NT2/D1 (cell line): Measurements from ENCODE around the gene DPM2.

Source experiments
- YY1 ChIP-seq: IDR thresholded peaks from 2 replicates; pipeline ENCODE4 v1.6.1; 2011; ENCODE audit not compliant: insufficient read length, insufficient read depth
- ZNF274 ChIP-seq: IDR thresholded peaks from 2 replicates; pipeline ENCODE4 v1.6.1; 2011; ENCODE audit warnings: mild to moderate bottlenecking, low read depth, low read length

GRCh38 chr9:127895811-127896210 is 41.8 kb downstream of the DPM2 start:
- TF ChIP-seq YY1 = no peak
- TF ChIP-seq ZNF274 = no peak
